Panc1 (cell line): ENCODE data around the gene DNAJC30. TPM values are rescaled to one million over a fixed set of nuclear protein-coding genes. Genes with fewer than 3 reads are reported as not detected.

Experiments used
- ATAC-seq: fragments of 200-7000 bp; cut with Tn5 transposase; 2 replicates; pipeline ENCODE4 v1.9.1; 2020; ENCODE audit warnings: mild to moderate bottlenecking, moderate library complexity
- BruUV-seq: library from RNA; stranded (reverse); fragments of 400-500 nt; replicated peaks from 2 replicates; lab custom pipeline; 2021; lab: Mats Ljungman, UMichigan
- CTCF ChIA-PET: fragments of 300-600 bp; sonication (Branson Sonifier 250); formaldehyde crosslinking; loops from one replicate; lab custom pipeline; 2022; ENCODE audit warnings: antibody characterized with exemption; lab: Charles Lee
- POLR2A ChIA-PET: fragments of 300-600 bp; sonication (Branson Sonifier 250); formaldehyde crosslinking; loops from one replicate; lab custom pipeline; 2022; ENCODE audit warnings: antibody characterized with exemption; lab: Charles Lee
- DNase-seq: peaks from one replicate; pipeline ENCODE4 v3.0.0-alpha.2; 2010; ENCODE audit warnings: low read depth, low spot score
- H3K27ac ChIP-seq: 2 replicates; pipeline ENCODE4 v1.5.1; 2011; ENCODE audit warnings: mild to moderate bottlenecking, low read length, inconsistent platforms
- H3K27me3 ChIP-seq: fragments of 200-500 bp; sonication (Bioruptor generic); 2 replicates; pipeline ENCODE4 v1.6.0; 2014; ENCODE audit warnings: low read length, inconsistent platforms; ENCODE audit not compliant: control insufficient read depth, insufficient read depth
- H3K36me3 ChIP-seq: fragments of 200-500 bp; sonication (Bioruptor generic); 2 replicates; pipeline ENCODE4 v1.5.1; 2014; ENCODE audit warnings: inconsistent platforms, mild to moderate bottlenecking, low read length, moderate library complexity; ENCODE audit not compliant: control insufficient read depth, insufficient read depth
- H3K4me1 ChIP-seq: 2 replicates; pipeline ENCODE4 v1.5.1; 2011; ENCODE audit warnings: inconsistent platforms, mild to moderate bottlenecking, low read length, moderate library complexity; ENCODE audit not compliant: control insufficient read depth, insufficient read depth
- H3K4me3 ChIP-seq, 2 experiments: 2 replicates each; pipeline ENCODE4 v1.5.1; 2011 to 2012; ENCODE audit warnings: low read depth in 2 of 2, low read length in 2 of 2, mild to moderate bottlenecking in 2 of 2, inconsistent platforms in 1 of 2, moderate library complexity in 1 of 2
- H3K9me3 ChIP-seq: fragments of 200-500 bp; sonication (Bioruptor generic); 2 replicates; pipeline ENCODE4 v1.5.1; 2014; ENCODE audit warnings: low read depth, mild to moderate bottlenecking, inconsistent platforms, low read length, moderate library complexity; ENCODE audit not compliant: control insufficient read depth, insufficient read depth
- CTCF ChIP-seq: fragments of 450-650 bp; IDR thresholded peaks from 2 replicates; pipeline ENCODE4 v1.5.1; 2017; ENCODE audit warnings: mild to moderate bottlenecking
- POLR2AphosphoS5 ChIP-seq: IDR thresholded peaks from 2 replicates; pipeline ENCODE4 v1.6.1; 2012; ENCODE audit warnings: mild to moderate bottlenecking, low read depth, low read length, moderate library complexity
- REST ChIP-seq, 2 experiments: IDR thresholded peaks; 2 replicates each; pipeline ENCODE4 v1.6.1; 2011 to 2012; ENCODE audit warnings: low read depth in 2 of 2, control low read depth in 1 of 2, low read length in 1 of 2, mild to moderate bottlenecking in 1 of 2, moderate library complexity in 1 of 2; ENCODE audit not compliant: insufficient read depth in 1 of 2
- SIN3A ChIP-seq: IDR thresholded peaks from 2 replicates; pipeline ENCODE4 v1.6.1; 2012; ENCODE audit warnings: low read depth, mild to moderate bottlenecking, low read length, moderate library complexity, borderline replicate concordance; ENCODE audit not compliant: insufficient read depth
- TCF7L2 ChIP-seq: IDR thresholded peaks from 2 replicates; pipeline ENCODE4 v1.6.1; 2011; ENCODE audit warnings: mild to moderate bottlenecking, low read depth, low read length, inconsistent platforms
- in situ Hi-C: cut with HindIII; loops from 2 replicates; pipeline ENCODE4 v1.10.0; 2016; ENCODE audit warnings: low sequenced_read_pairs, low pct_unique_long_range_greater_than_20kb
- intact Hi-C: fragments of 100-400 bp; cut with micrococcal nuclease; formaldehyde crosslinking; loops from one replicate; pipeline ENCODE4 v1.10.0; 2022; ENCODE audit not compliant: unreplicated experiment
- total RNA-seq: library from RNA; stranded (reverse); gene quantifications from one replicate; pipeline ENCODE4 v1.2.1, GENCODE V29; 2021; ENCODE audit not compliant: unreplicated experiment

The DNAJC30 gene
- total RNA-seq, 1 experiment from 2014 or later, result 11.1 TPM

GRCh38 chr7:73671857-73672445, 11.3 kb downstream of the DNAJC30 start:
- intact Hi-C loops, result no loop called here
- Histone ChIP-seq H3K36me3 (no peaks in the 10 kb centered on the region), H3K4me1 (peaks cover 4% of the 10 kb centered on the region; the same call in 1 of the 2 replicates), H3K4me3 (no peak overlapping the region), H3K27me3 (no peaks in the 10 kb centered on the region), H3K9me3 (no peaks in the 10 kb centered on the region), H3K27ac (no peak overlapping the region)
- ATAC-seq (no peak), DNase-seq (no peak)
- BruUV-seq, result no TSS peak
- ChIA-PET POLR2A (interaction anchor here (0.7 kb wide), 1 partner anchor 115 kb away, joined by 4 read pairs; no protein-coding TSS in a partner anchor), CTCF (no interaction called here)
- TF ChIP-seq TCF7L2, result no peak
- no peak for TF ChIP-seq CTCF
- no peak for TF ChIP-seq REST (IDR thresholded peaks at IDR 0.05; ENCODE audit: insufficient read depth in 1 of 2, low read depth in 2 of 2, low read length in 1 of 2)
- TF ChIP-seq SIN3A, result no peak
- TF ChIP-seq POLR2AphosphoS5, result no peak
- in situ Hi-C loops, result no loop called here

- no peaks in the 10 kb centered on the region for H3K9me3 ChIP-seq
- BruUV-seq, result no TSS peak
- no peaks in the 10 kb centered on the region for H3K27me3 ChIP-seq
- no peak overlapping the region for H3K4me3 ChIP-seq
- ChIA-PET CTCF (no interaction called here), POLR2A (no interaction called here)
- ATAC-seq (no peak), DNase-seq (no peak)
- TF ChIP-seq POLR2AphosphoS5 (no peak), TCF7L2 (no peak), CTCF (no peak), REST (IDR thresholded peaks at IDR 0.05; ENCODE audit: insufficient read depth in 1 of 2, low read depth in 2 of 2, low read length in 1 of 2) (no peak), SIN3A (no peak)
- no peak overlapping the region for H3K27ac ChIP-seq
- in situ Hi-C loops, result no loop called here
- no peaks in the 10 kb centered on the region for H3K36me3 ChIP-seq
- intact Hi-C loops, result no loop called here
- peaks cover 4% of the 10 kb centered on the region; the same call in 1 of the 2 replicates for H3K4me1 ChIP-seq
These were observed 12.0 kb downstream of the DNAJC30 start for GRCh38 chr7:73671322-73671661.
